Ishikawa (cell line): ENCODE data around the gene MAPK1.

Experiments used
- CEBPB ChIP-seq: IDR thresholded peaks from 2 replicates; pipeline ENCODE4 v1.6.1; 2012
- EP300 ChIP-seq: IDR thresholded peaks from 2 replicates; pipeline ENCODE4 v1.6.1; 2012; ENCODE audit warnings: borderline replicate concordance
- FOXM1 ChIP-seq: IDR thresholded peaks from 2 replicates; pipeline ENCODE4 v1.6.1; 2012; ENCODE audit warnings: low read depth, borderline replicate concordance
- NFIC ChIP-seq: IDR thresholded peaks from 2 replicates; pipeline ENCODE4 v1.6.1; 2012
- RAD21 ChIP-seq: IDR thresholded peaks from 2 replicates; pipeline ENCODE4 v1.6.1; 2012; ENCODE audit warnings: low read depth
- TAF1 ChIP-seq: IDR thresholded peaks from 2 replicates; pipeline ENCODE4 v1.6.1; 2012; ENCODE audit warnings: low read depth, mild to moderate bottlenecking
- TCF12 ChIP-seq: IDR thresholded peaks from 2 replicates; pipeline ENCODE4 v1.6.1; 2012; ENCODE audit warnings: low read depth
- TEAD4 ChIP-seq: IDR thresholded peaks from 2 replicates; pipeline ENCODE4 v1.6.1; 2012
- USF1 ChIP-seq: IDR thresholded peaks from 2 replicates; pipeline ENCODE4 v1.6.1; 2012
- YY1 ChIP-seq: IDR thresholded peaks from 2 replicates; pipeline ENCODE4 v1.6.1; 2012; ENCODE audit warnings: low read depth
- ZBTB7A ChIP-seq: IDR thresholded peaks from 2 replicates; pipeline ENCODE4 v1.6.1; 2012; ENCODE audit warnings: low read depth
- TF ChIP-seq, protein P1 (sequence below): IDR thresholded peaks from 2 replicates; pipeline ENCODE4 v1.6.1; 2012
- TF ChIP-seq, protein P2 (sequence below): IDR thresholded peaks from 2 replicates; pipeline ENCODE4 v1.6.1; 2012; ENCODE audit warnings: low read depth, mild to moderate bottlenecking

DNA sequence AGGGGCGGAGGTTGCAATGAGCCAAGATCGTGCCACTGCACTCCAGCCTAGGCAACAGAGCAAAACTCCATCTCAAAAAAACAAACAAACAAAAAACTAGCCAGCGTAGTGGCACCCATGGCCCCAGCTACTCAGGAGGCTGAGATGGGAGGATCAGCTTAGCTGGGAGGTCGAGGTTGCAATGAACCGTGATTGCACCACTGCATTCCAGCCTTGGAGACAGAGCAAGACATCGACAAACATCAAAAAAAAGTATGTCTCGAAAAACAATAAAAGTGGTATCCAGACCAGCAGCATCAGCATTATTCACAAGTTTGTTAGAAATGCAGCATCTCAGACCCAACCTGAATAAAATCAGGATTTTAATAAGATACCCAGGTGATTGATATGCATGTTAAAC is 6.2 kb upstream of the MAPK1 start:
- TF ChIP-seq, protein P1, sequence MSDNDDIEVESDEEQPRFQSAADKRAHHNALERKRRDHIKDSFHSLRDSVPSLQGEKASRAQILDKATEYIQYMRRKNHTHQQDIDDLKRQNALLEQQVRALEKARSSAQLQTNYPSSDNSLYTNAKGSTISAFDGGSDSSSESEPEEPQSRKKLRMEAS: no peak
- TF ChIP-seq EP300: no peak
- TF ChIP-seq TEAD4: no peak
- TF ChIP-seq NFIC: no peak
- TF ChIP-seq RAD21: no peak
- no peak for TF ChIP-seq TCF12
- TF ChIP-seq ZBTB7A: no peak
- no peak for TF ChIP-seq TAF1
- no peak for TF ChIP-seq YY1
- TF ChIP-seq, protein P2, sequence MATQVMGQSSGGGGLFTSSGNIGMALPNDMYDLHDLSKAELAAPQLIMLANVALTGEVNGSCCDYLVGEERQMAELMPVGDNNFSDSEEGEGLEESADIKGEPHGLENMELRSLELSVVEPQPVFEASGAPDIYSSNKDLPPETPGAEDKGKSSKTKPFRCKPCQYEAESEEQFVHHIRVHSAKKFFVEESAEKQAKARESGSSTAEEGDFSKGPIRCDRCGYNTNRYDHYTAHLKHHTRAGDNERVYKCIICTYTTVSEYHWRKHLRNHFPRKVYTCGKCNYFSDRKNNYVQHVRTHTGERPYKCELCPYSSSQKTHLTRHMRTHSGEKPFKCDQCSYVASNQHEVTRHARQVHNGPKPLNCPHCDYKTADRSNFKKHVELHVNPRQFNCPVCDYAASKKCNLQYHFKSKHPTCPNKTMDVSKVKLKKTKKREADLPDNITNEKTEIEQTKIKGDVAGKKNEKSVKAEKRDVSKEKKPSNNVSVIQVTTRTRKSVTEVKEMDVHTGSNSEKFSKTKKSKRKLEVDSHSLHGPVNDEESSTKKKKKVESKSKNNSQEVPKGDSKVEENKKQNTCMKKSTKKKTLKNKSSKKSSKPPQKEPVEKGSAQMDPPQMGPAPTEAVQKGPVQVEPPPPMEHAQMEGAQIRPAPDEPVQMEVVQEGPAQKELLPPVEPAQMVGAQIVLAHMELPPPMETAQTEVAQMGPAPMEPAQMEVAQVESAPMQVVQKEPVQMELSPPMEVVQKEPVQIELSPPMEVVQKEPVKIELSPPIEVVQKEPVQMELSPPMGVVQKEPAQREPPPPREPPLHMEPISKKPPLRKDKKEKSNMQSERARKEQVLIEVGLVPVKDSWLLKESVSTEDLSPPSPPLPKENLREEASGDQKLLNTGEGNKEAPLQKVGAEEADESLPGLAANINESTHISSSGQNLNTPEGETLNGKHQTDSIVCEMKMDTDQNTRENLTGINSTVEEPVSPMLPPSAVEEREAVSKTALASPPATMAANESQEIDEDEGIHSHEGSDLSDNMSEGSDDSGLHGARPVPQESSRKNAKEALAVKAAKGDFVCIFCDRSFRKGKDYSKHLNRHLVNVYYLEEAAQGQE: no peak
- TF ChIP-seq USF1: no peak
- TF ChIP-seq FOXM1: no peak
- TF ChIP-seq CEBPB: no peak
